ENCODE data around the gene INO80. TPM values are rescaled to one million over a fixed set of nuclear protein-coding genes. Genes with fewer than 3 reads are reported as not detected.

The INO80 gene
- total and polyA plus RNA-seq, 7 donors, result 7.2 to 36.6 (median 17.1) TPM

GRCh38 chr15:41160639-41161315 is 44.7 kb upstream of the INO80 start:
- Histone ChIP-seq H3K36me3 (no peaks in the 10 kb centered on the region), H3K4me3 (no peak overlapping the region), H3K4me1 (no peaks in the 10 kb centered on the region), H3K27ac (no peak overlapping the region), H3K9me3 (no peaks in the 10 kb centered on the region), H3K27me3 (no peaks in the 10 kb centered on the region)
- WGBS, 2 donors, result 90% methylated on average over 15 of the region's 15 CpGs
- intact Hi-C loops (cut with DNase I), result no loop called here
- DNase-seq, result no peak
- TF ChIP-seq POLR2A (IDR thresholded peaks at IDR 0.05) (no peak), EP300 (IDR thresholded peaks at IDR 0.05) (no peak), POLR2AphosphoS5 (IDR thresholded peaks at IDR 0.05) (no peak), CTCF (IDR thresholded peaks at IDR 0.05) (no peak)

GRCh38 chr15:41154412-41154811 is 38.3 kb upstream of the INO80 start:
- 56 to 63% methylated on average over 2 of the region's 2 CpGs for WGBS, 2 donors
- H3K27ac ChIP-seq, result no peak overlapping the region

GRCh38 chr15:41153733-41154132 is 37.7 kb upstream of the INO80 start:
- no peak overlapping the region for H3K4me3 ChIP-seq
- no peaks in the 10 kb centered on the region for H3K4me1 ChIP-seq
- TF ChIP-seq EP300 (IDR thresholded peaks at IDR 0.05) (no peak), CTCF (IDR thresholded peaks at IDR 0.05) (no peak), POLR2A (IDR thresholded peaks at IDR 0.05) (no peak), POLR2AphosphoS5 (IDR thresholded peaks at IDR 0.05) (no peak)
- no peak overlapping the region for H3K27ac ChIP-seq
- no peak for DNase-seq
- H3K9me3 ChIP-seq, result no peaks in the 10 kb centered on the region
- 91 to 94% methylated on average over 5 of the region's 5 CpGs for WGBS, 2 donors
- H3K27me3 ChIP-seq, result no peaks in the 10 kb centered on the region
- H3K36me3 ChIP-seq, result no peaks in the 10 kb centered on the region
- intact Hi-C loops (cut with DNase I), result no loop called here

More at GRCh38 chr15:41154412-41154811, 38.3 kb upstream of the INO80 start:
- H3K36me3 ChIP-seq, result no peaks in the 10 kb centered on the region
- intact Hi-C loops (cut with DNase I), result no loop called here
- no peaks in the 10 kb centered on the region for H3K9me3 ChIP-seq
- H3K4me1 ChIP-seq, result no peaks in the 10 kb centered on the region
- TF ChIP-seq CTCF (IDR thresholded peaks at IDR 0.05) (no peak), POLR2AphosphoS5 (IDR thresholded peaks at IDR 0.05) (no peak), POLR2A (IDR thresholded peaks at IDR 0.05) (no peak), EP300 (IDR thresholded peaks at IDR 0.05) (no peak)
- DNase-seq, result no peak
- H3K4me3 ChIP-seq, result no peak overlapping the region
- H3K27me3 ChIP-seq, result no peaks in the 10 kb centered on the region

GRCh38 chr15:41151451-41152005 is 35.4 kb upstream of the INO80 start:
- intact Hi-C loops (cut with DNase I), result no loop called here
- H3K9me3 ChIP-seq, result no peaks in the 10 kb centered on the region
- DNase-seq, result no peak
- H3K36me3 ChIP-seq, result no peaks in the 10 kb centered on the region
- no peaks in the 10 kb centered on the region for H3K4me1 ChIP-seq
- TF ChIP-seq EP300 (IDR thresholded peaks at IDR 0.05), result no peak
- TF ChIP-seq POLR2A (IDR thresholded peaks at IDR 0.05), result no peak
- no peak for TF ChIP-seq CTCF (IDR thresholded peaks at IDR 0.05)
- no peak for TF ChIP-seq POLR2AphosphoS5 (IDR thresholded peaks at IDR 0.05)
- H3K4me3 ChIP-seq, result no peak overlapping the region
- WGBS, 2 donors, result 98% methylated on average over 37 of the region's 37 CpGs
- H3K27me3 ChIP-seq, result no peaks in the 10 kb centered on the region
- H3K27ac ChIP-seq, result no peak overlapping the region

Measured in sigmoid colon (tissue), 7 donors.